Measurements from ENCODE around the gene PACS1.

DNA sequence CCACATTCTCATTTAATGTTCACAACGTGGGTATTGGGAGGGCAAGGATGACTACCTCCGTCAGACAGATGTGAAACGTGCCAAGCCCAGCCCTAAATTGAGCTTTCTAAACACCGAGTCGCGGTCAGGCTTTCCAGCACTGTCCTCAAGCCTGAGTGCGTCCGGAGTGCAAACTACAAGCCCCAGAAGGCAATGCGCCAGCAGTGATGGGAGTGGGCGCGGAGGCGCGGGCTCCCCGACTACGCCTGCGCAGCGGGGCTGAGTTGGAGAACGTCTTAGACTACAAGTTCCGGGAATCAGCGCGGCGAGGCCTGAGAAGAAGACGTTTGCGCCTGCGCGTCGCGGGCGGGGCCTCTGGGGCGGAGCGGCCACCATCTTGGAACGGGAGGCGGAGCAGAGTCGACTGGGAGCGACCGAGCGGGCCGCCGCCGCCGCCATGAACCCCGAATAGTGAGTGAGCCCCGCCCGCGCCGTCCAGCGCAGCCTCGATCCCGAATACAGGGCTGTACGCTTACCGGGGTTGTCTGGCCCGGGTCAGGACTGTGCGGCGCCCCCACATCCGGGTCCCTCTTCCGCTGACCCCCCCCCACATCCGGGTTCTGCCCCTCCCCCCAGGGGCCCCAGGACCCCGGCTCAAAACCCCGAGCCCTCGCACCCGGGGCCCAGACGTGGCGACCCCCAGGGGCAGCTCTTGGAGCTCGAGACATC is 198.3 kb downstream of the PACS1 start, which contains the start of gene RAB1B:
- TF ChIP-seq POLR2AphosphoS5 (IDR thresholded peaks at IDR 0.05; ENCODE audit: low read depth, low read length) (peak; percentile 70), POLR2A (IDR thresholded peaks at IDR 0.05; ENCODE audit: borderline replicate concordance, extremely low read depth, insufficient read depth, insufficient read length) (peak; percentile 38), EZH2 (IDR thresholded peaks at IDR 0.05) (no peak), ZNF274 (IDR thresholded peaks at IDR 0.05; ENCODE audit: low read depth, low read length) (no peak)
- TF ChIP-seq, protein P1, sequence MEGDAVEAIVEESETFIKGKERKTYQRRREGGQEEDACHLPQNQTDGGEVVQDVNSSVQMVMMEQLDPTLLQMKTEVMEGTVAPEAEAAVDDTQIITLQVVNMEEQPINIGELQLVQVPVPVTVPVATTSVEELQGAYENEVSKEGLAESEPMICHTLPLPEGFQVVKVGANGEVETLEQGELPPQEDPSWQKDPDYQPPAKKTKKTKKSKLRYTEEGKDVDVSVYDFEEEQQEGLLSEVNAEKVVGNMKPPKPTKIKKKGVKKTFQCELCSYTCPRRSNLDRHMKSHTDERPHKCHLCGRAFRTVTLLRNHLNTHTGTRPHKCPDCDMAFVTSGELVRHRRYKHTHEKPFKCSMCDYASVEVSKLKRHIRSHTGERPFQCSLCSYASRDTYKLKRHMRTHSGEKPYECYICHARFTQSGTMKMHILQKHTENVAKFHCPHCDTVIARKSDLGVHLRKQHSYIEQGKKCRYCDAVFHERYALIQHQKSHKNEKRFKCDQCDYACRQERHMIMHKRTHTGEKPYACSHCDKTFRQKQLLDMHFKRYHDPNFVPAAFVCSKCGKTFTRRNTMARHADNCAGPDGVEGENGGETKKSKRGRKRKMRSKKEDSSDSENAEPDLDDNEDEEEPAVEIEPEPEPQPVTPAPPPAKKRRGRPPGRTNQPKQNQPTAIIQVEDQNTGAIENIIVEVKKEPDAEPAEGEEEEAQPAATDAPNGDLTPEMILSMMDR (IDR thresholded peaks at IDR 0.05 in 2 of 3, conservative IDR thresholded peaks at IDR 0.05 in 1 of 3; ENCODE audit: borderline replicate concordance in 1 of 3, insufficient read depth in 1 of 3, low read depth in 2 of 3, low read length in 2 of 3), result no peak
- TF ChIP-seq, protein P2, sequence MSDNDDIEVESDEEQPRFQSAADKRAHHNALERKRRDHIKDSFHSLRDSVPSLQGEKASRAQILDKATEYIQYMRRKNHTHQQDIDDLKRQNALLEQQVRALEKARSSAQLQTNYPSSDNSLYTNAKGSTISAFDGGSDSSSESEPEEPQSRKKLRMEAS (IDR thresholded peaks at IDR 0.05), result no peak
- TF ChIP-seq, protein P3, sequence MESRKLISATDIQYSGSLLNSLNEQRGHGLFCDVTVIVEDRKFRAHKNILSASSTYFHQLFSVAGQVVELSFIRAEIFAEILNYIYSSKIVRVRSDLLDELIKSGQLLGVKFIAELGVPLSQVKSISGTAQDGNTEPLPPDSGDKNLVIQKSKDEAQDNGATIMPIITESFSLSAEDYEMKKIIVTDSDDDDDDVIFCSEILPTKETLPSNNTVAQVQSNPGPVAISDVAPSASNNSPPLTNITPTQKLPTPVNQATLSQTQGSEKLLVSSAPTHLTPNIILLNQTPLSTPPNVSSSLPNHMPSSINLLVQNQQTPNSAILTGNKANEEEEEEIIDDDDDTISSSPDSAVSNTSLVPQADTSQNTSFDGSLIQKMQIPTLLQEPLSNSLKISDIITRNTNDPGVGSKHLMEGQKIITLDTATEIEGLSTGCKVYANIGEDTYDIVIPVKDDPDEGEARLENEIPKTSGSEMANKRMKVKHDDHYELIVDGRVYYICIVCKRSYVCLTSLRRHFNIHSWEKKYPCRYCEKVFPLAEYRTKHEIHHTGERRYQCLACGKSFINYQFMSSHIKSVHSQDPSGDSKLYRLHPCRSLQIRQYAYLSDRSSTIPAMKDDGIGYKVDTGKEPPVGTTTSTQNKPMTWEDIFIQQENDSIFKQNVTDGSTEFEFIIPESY (IDR thresholded peaks at IDR 0.05; ENCODE audit: extremely low read depth, insufficient replicate concordance, low read length), result no peak

Measured in HCT116 (cell line).